Neural crest cell (in vitro differentiated cells): ENCODE data around the gene VSTM5. TPM values are rescaled to one million over a fixed set of nuclear protein-coding genes. Genes with fewer than 3 reads are reported as not detected.
"Not testable (repeated sequence)": the region's sequence is repeated elsewhere in the genome, so short reads cannot be mapped to it uniquely, and the experiment has no call there.

Source experiments
- DNase-seq: peaks from one replicate; pipeline ENCODE4 v3.0.0; 2021; ENCODE audit warnings: low read depth, mixed read lengths, low spot score
- H3K27ac Mint-ChIP-seq: one replicate; pipeline ENCODE4 v1.8.0; 2021; ENCODE audit warnings: mild to moderate bottlenecking, mixed read lengths; ENCODE audit not compliant: unreplicated experiment
- H3K27me3 Mint-ChIP-seq: 2 replicates; pipeline ENCODE4 v1.8.0; 2021; ENCODE audit warnings: low read depth, mild to moderate bottlenecking, mixed read lengths
- H3K36me3 Mint-ChIP-seq: 2 replicates; pipeline ENCODE4 v1.8.0; 2021; ENCODE audit warnings: low read depth, mild to moderate bottlenecking, mixed read lengths
- H3K4me1 Mint-ChIP-seq: 2 replicates; pipeline ENCODE4 v1.8.0; 2021; ENCODE audit warnings: mixed read lengths
- H3K4me3 Mint-ChIP-seq: one replicate; pipeline ENCODE4 v1.8.0; 2021; ENCODE audit warnings: mild to moderate bottlenecking, mixed read lengths
- H3K9me3 Mint-ChIP-seq: 2 replicates; pipeline ENCODE4 v1.8.0; 2021; ENCODE audit warnings: mixed read lengths
- total RNA-seq: library from RNA; stranded (reverse); gene quantifications from 2 replicates; pipeline ENCODE4 v1.2.1, GENCODE V29; 2021
- TF ChIP-seq, protein P1 (sequence below): fragments of 200-600 bp; sonication (generic); conservative IDR thresholded peaks from 2 replicates; pipeline ENCODE4 v1.5.0; 2021; ENCODE audit warnings: antibody characterized with exemption, mild to moderate bottlenecking

Gene VSTM5
- total RNA-seq, 1 donor from 2014 or later, result not detected

DNA sequence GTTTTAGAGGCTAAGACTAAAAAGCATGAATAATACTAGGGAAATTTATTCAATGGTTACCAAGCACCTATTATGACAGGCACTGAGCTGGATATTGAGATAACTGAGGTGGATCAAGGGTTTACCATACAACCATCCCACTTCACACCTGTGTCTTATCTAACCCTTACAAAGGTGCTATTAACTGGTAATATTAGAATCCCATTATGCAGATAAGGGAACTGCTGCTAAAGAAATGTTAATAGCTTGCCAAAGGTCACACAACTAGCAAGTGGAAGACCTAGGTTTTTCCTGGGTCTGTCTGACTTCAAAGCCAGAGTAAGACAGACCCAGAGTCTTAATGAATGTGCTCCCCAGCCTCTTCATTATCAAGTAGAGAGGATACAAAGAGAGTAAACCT lies 21.1 kb upstream of the VSTM5 start:
- no peaks in the 10 kb centered on the region for H3K36me3 Mint-ChIP-seq
- TF ChIP-seq, protein P1, sequence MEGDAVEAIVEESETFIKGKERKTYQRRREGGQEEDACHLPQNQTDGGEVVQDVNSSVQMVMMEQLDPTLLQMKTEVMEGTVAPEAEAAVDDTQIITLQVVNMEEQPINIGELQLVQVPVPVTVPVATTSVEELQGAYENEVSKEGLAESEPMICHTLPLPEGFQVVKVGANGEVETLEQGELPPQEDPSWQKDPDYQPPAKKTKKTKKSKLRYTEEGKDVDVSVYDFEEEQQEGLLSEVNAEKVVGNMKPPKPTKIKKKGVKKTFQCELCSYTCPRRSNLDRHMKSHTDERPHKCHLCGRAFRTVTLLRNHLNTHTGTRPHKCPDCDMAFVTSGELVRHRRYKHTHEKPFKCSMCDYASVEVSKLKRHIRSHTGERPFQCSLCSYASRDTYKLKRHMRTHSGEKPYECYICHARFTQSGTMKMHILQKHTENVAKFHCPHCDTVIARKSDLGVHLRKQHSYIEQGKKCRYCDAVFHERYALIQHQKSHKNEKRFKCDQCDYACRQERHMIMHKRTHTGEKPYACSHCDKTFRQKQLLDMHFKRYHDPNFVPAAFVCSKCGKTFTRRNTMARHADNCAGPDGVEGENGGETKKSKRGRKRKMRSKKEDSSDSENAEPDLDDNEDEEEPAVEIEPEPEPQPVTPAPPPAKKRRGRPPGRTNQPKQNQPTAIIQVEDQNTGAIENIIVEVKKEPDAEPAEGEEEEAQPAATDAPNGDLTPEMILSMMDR, result no peak
- H3K27me3 Mint-ChIP-seq, result no peaks in the 10 kb centered on the region
- H3K9me3 Mint-ChIP-seq, result peaks cover 6% of the 10 kb centered on the region
- no peak overlapping the region for H3K4me3 Mint-ChIP-seq
- H3K27ac Mint-ChIP-seq, result no peak overlapping the region
- no peak for DNase-seq
- H3K4me1 Mint-ChIP-seq, result no peaks in the 10 kb centered on the region

DNA sequence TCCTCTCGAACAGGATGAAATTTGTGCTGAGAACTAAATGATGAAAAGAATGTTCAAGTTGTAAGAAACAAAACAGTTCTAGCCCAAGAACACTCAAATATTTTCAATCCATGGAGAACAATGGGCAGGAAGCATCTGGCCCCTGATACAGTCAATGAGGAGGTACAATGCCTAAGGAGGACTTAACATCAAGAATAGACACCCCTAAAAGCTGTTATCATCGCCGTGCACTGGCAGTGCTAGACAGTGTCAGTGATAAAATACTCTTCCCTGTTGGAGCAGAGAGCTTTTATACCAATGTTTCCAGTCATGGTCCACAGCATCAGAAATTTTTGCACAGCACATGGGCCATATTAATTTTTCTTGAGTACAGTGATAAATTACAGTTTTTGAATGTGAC lies 20.2 kb upstream of the VSTM5 start:
- no peak overlapping the region for H3K27ac Mint-ChIP-seq
- TF ChIP-seq, protein P1, result no peak
- no peaks in the 10 kb centered on the region for H3K27me3 Mint-ChIP-seq
- no peak overlapping the region for H3K4me3 Mint-ChIP-seq
- DNase-seq, result no peak
- H3K9me3 Mint-ChIP-seq, result peaks cover 6% of the 10 kb centered on the region
- no peaks in the 10 kb centered on the region for H3K4me1 Mint-ChIP-seq
- H3K36me3 Mint-ChIP-seq, result no peaks in the 10 kb centered on the region

GRCh38 chr11:93869830-93870229 lies 19.4 kb upstream of the VSTM5 start:
- peaks cover 6% of the 10 kb centered on the region for H3K9me3 Mint-ChIP-seq
- H3K4me1 Mint-ChIP-seq, result no peaks in the 10 kb centered on the region
- TF ChIP-seq, protein P1, result no peak
- no peaks in the 10 kb centered on the region for H3K27me3 Mint-ChIP-seq
- no peaks in the 10 kb centered on the region for H3K36me3 Mint-ChIP-seq
- no peak overlapping the region for H3K4me3 Mint-ChIP-seq
- H3K27ac Mint-ChIP-seq, result peak overlapping the region; percentile 57
- DNase-seq, result no peak

GRCh38 chr11:93868404-93868803 lies 18.0 kb upstream of the VSTM5 start:
- H3K4me3 Mint-ChIP-seq, H3K4me1 Mint-ChIP-seq, H3K27me3 Mint-ChIP-seq, H3K9me3 Mint-ChIP-seq, H3K36me3 Mint-ChIP-seq, DNase-seq, H3K27ac Mint-ChIP-seq: not testable (repeated sequence)
- TF ChIP-seq, protein P1, result peak; percentile 47

DNA sequence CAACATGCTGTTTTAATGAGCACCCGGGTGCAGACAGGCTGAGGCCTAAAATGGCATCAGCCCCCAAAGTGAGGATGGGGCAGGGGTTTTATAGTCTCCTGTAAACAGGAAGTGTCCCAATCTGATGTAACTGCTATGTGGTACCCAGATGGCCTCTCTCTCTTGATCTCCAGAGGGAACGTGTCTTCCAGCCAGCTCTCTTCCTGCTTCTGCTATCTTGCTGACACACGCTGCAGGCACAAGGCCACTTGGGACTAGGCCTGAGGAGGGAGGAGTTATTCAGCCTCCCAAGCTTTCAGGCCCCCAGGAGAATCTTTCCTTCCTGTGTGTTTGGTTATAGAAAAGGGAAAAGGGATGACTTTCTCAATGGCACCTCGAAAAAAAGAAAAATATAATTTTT lies 11.4 kb upstream of the VSTM5 start:
- H3K27ac Mint-ChIP-seq, result no peak overlapping the region

More for the DNA sequence above, 11.4 kb upstream of the VSTM5 start:
- TF ChIP-seq, protein P1, result no peak
- Mint-ChIP-seq H3K9me3 (no peaks in the 10 kb centered on the region), H3K4me3 (no peak overlapping the region), H3K36me3 (no peaks in the 10 kb centered on the region), H3K4me1 (no peaks in the 10 kb centered on the region), H3K27me3 (no peaks in the 10 kb centered on the region)
- DNase-seq, result no peak
